GM19025 (cell line): ENCODE results near the gene PLAGL2.
"Not testable (repeated sequence)": the region's sequence is repeated elsewhere in the genome, so short reads cannot be mapped to it uniquely, and the experiment has no call there.

Experiments
- ATAC-seq: cut with Tn5 transposase; IDR thresholded peaks from one replicate; pipeline ENCODE4 v1.9.1; 2021; ENCODE audit warnings: mild to moderate bottlenecking, low read depth, moderate library complexity; ENCODE audit not compliant: unreplicated experiment

The PLAGL2 gene

GRCh38 chr20:32207626-32208498 is at the start of gene PLAGL2, which contains the start of gene POFUT1:
Gene PLAGL2 (minus strand): TSS chr20:32207743. CDS start chr20:32202178, 5,565 bp downstream.
Gene POFUT1 (plus strand): TSS chr20:32207880. CDS start chr20:32207942, 62 bp downstream.
- ATAC-seq, result peak; percentile 94

GRCh38 chr20:32252189-32252588 is 44.6 kb upstream of the PLAGL2 start:
- ATAC-seq, result no peak

GRCh38 chr20:32251470-32251869 is 43.9 kb upstream of the PLAGL2 start:
- ATAC-seq, result no peak

GRCh38 chr20:32249030-32249738 is 41.6 kb upstream of the PLAGL2 start:
- no peak for ATAC-seq

- ATAC-seq, result no peak
These were observed 40.5 kb upstream of the PLAGL2 start for GRCh38 chr20:32248043-32248442.

- not testable (repeated sequence) for ATAC-seq
These were observed 38.7 kb upstream of the PLAGL2 start for GRCh38 chr20:32246208-32246607.

GRCh38 chr20:32244959-32245358 is 37.4 kb upstream of the PLAGL2 start:
- ATAC-seq, result no peak

- no peak for ATAC-seq
These were observed 36.7 kb upstream of the PLAGL2 start for GRCh38 chr20:32244150-32244823.

- ATAC-seq, result no peak
These were observed 34.3 kb upstream of the PLAGL2 start for GRCh38 chr20:32241807-32242206.

- ATAC-seq, result no peak
These were observed 32.7 kb upstream of the PLAGL2 start for GRCh38 chr20:32240205-32240604.

- ATAC-seq, result no peak
These were observed 31.2 kb upstream of the PLAGL2 start for GRCh38 chr20:32238483-32239425.

- no peak for ATAC-seq
These were observed 29.9 kb upstream of the PLAGL2 start for GRCh38 chr20:32237419-32237818.

- no peak for ATAC-seq
These were observed 29.3 kb upstream of the PLAGL2 start for GRCh38 chr20:32236819-32237218.

GRCh38 chr20:32236048-32236533 is 28.5 kb upstream of the PLAGL2 start:
- no peak for ATAC-seq

GRCh38 chr20:32235331-32236047 is 27.9 kb upstream of the PLAGL2 start:
- ATAC-seq, result no peak

- no peak for ATAC-seq
These were observed 26.7 kb upstream of the PLAGL2 start for GRCh38 chr20:32234135-32234808.

- ATAC-seq, result no peak
These were observed 25.7 kb upstream of the PLAGL2 start for GRCh38 chr20:32233286-32233685.

GRCh38 chr20:32232326-32232886 is 24.9 kb upstream of the PLAGL2 start:
- no peak for ATAC-seq
